ENCODE data around the gene SMTN.

Gene SMTN

GRCh38 chr22:31133911-31134310 lies 52.8 kb downstream of the SMTN start:
- no peak for DNase-seq

- no peak for DNase-seq
Observed at GRCh38 chr22:31134688-31135087, 53.6 kb downstream of the SMTN start.

DNA sequence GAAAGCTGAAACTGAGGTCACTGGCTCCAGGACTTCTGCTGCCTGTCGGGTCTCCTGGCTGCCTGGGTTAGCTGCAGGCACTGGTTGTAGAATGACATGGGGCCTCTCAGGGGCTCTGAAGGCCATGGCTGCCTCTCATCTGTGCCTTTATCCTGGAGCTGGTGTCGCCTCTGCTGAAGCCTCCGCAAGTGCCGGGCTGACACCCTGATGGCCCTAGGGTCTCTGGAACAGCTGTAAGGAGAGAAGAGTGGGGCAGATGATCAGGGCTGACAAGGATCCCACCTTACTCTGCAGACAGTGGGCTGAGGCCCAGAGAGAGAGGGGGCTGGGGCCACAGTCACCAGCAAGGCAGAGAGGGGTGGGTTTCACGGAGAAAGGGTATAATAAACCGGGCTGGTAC lies 54.6 kb downstream of the SMTN start:
- no peak for DNase-seq

- DNase-seq = no peak
Observed at GRCh38 chr22:31136155-31136554, 55.0 kb downstream of the SMTN start.

DNA sequence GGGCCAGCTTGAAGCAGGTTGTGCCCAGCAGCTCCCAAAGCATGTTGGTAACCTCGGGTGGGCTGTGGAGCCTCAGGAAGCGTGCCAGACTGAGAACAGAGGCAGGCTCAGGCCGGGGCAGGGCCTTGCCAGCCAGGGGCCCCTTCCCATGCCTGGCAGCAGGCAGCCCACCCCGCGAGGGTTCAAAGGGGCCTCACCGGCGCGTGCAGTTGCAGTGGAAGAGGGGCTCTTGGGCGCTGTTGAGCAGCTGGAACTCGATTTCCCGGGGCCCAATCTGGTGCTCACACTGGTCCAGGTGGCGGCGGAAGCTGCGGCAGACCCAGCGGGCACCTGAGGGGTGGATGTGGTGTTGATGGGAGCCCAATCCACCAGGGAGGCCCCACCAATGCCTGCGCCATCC lies 55.6 kb downstream of the SMTN start:
- no peak for DNase-seq

DNA sequence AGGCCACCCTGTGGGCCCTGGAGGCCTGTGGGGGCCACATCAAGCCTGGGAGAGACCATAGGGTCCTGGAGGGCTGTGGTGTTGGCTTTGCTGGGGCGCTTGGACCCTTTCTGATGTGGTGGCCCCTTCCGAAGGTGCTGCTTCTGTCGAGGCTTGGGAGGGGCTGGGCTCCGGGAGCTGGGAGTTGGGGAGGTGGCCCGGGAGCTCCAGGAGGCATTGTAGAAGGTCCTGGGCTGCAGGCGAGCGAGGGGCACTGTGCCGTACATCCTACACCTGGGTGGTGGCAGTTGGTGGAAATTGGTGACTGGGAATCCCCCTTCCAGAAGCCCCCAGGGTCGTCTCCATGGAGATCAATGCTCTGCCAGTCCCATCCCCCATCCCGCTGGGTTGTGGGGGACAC lies 56.6 kb downstream of the SMTN start:
- DNase-seq = no peak

- no peak for DNase-seq
Observed at GRCh38 chr22:31138126-31138525, 57.0 kb downstream of the SMTN start.

- no peak for DNase-seq
Observed at GRCh38 chr22:31139066-31139465, 57.9 kb downstream of the SMTN start.

GRCh38 chr22:31139866-31140716 lies 59.0 kb downstream of the SMTN start, which contains the start of gene PLA2G3:
Gene PLA2G3, minus strand, starts transcription at chr22:31140508. Its CDS starts 154 bp downstream, at chr22:31140354.
- peak; percentile 86 for DNase-seq

GRCh38 chr22:31140746-31141145 lies 59.6 kb downstream of the SMTN start:
- no peak for DNase-seq

- no peak for DNase-seq
Observed at GRCh38 chr22:31141551-31141950, 60.4 kb downstream of the SMTN start.

DNA sequence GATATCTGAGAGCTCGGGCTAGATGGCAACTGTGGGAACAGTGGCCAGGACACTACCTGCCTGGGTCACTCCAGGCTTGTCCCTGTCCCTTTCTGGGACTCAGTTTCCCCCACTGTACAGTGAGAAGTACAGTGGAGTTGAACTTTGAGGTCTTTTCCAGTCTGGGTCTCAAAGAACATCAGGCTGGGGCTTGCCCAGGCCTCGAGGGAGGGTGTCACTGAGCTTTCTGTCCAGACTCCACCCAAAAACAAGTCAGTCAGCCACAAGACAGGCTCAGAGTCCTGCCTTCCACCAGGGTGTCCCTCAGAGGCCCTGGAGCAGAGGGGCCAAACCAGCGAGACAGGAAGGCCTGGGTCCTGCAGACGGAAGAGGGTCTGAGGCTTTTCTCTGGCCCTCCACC lies 61.2 kb downstream of the SMTN start:
- no peak for DNase-seq

DNA sequence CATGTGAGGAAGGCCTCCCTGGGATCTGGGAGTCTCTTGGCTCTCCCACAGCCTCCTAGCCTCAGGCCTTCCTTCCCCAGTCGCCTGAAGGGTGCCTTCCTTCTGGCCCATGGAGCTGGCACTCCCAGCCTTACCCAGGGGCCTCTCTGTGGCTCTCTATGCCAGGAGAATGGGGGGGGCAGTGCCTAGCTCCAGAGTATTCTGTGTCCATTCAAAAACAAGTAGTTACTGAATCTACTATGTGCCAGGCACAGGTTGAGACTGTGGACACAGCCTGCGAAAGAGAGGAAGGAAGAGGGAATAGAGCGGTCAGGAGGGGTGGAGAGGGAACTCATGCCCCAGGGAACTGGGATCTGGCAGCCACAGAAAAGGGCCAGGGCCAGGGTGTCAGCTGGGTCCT lies 61.9 kb downstream of the SMTN start:
- DNase-seq = no peak

DNA sequence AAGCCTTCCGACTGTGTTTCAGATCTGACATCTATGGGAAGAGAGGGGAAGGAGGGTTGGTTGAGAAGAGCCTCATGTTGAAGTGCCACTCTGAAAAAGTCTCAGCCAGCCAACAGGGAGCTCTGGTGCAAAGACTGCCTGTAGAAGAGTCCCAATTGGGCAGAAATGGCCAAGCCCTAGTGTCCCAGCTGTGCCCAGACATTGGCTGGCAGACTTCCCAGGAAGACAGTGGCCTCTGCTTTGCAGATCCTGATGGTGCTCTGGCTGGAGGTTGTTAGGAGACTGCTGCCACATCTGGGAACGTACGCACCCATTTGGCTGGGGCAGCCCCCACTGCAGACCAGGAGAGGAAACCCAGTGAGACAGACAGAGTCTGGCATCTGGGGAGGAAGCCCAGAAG lies 62.4 kb downstream of the SMTN start:
- no peak for DNase-seq

DNA sequence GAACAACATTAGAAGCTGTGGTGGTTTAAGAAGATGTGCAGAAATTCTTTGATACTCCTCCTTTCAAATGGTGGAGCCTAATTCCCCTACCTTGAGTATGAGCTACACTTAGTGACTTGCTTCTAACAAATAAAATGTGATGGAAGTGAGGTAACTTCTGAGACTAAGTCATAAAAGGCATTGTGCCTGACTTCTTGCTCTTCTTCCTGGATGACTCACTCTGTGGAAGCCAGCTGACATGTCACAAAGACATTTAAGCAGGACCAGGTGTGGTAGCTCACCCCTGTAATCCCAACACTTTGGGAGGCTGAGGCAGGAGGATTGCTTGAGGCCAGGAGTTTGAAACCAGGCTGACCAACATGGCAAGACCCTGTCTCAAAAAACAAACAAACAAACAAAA lies 63.1 kb downstream of the SMTN start:
- DNase-seq = no peak

DNA sequence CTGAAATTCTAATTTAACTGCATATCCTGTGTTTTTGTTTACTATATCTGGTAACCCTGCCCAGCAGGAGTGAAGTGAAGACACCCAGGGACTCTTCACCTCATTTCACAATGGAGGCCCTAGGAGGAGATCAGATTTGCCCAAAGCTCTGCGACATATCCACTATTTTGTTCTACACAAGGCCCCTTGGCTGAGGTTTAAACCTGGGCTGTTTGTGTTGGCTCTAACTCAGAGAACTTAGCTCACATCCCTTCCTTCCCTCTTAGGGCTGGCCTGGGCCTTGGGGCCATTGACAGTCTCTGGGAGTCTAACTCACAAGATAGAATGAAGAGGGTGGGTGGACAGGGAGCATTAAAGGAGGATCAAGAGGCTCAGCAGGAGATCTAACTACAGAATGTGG lies 67.4 kb downstream of the SMTN start:
- DNase-seq = no peak

GRCh38 chr22:31148953-31149627 lies 68.0 kb downstream of the SMTN start:
- DNase-seq = peak; percentile 59

DNA sequence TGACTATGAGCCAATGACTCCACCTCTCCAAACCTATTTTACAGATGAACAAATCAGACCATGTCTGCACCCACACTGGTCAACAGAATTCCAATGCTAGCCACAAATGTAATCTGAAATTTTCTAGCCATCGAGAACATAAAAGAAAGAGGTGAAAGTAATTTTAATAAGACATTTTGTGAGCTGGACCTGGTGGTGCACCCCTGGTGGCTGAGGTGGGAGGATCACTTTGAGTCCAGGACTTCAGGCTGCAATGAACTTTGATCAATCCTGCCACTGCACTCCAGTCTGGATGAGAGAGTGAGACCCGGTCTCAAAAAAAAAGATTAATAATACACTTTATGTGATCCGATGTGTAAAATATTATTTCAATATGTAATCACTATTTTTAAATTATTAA lies 69.5 kb downstream of the SMTN start:
- no peak for DNase-seq

DNA sequence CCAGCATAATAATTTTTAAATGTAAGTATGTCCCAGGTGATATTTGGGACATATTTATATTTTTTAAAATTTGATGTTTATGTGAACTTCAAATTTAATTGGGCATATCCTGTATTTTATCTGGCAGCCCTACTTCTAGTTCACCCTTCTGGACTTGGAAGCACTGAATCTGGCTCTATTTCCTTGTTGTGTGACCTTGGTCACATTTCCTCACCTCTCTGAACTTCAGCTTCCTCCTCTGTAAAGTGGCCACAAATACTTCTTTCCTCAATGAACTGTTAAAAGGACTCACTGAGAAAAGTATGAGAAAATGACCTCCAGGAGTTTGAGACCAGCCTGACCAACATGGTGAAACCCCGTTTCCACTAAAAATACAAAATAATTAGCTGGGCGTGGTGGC lies 70.8 kb downstream of the SMTN start:
- no peak for DNase-seq

GRCh38 chr22:31153357-31153756 lies 72.2 kb downstream of the SMTN start:
- no peak for DNase-seq
